ENCODE results near the gene ARAP2.

Gene ARAP2

GRCh38 chr4:36230534-36230933, 13.8 kb downstream of the ARAP2 start:
- H3K27ac ChIP-seq (ENCODE audit: low read length), result no peak overlapping the region
- H3K4me3 ChIP-seq (ENCODE audit: low read depth in 1 of 2, low read length in 2 of 2), result no peak overlapping the region
- H3K9me3 ChIP-seq (ENCODE audit: control insufficient read depth in 1 of 2, low read length in 2 of 2), result no peaks in the 10 kb centered on the region
- no peaks in the 10 kb centered on the region for H3K27me3 ChIP-seq (ENCODE audit: low read depth, low read length)
- H3K36me3 ChIP-seq (ENCODE audit: control insufficient read depth in 1 of 2, insufficient read depth in 2 of 2, low read length in 2 of 2), result peaks cover 0 to 4% of the 10 kb centered on the region in 2 donors
- H3K4me1 ChIP-seq (ENCODE audit: control insufficient read depth in 1 of 2, insufficient read depth in 2 of 2, low read length in 2 of 2), result peaks cover 0 to 4% of the 10 kb centered on the region in 2 donors

- peaks cover 0 to 4% of the 10 kb centered on the region in 2 donors for H3K36me3 ChIP-seq (ENCODE audit: control insufficient read depth in 1 of 2, insufficient read depth in 2 of 2, low read length in 2 of 2)
- no peaks in the 10 kb centered on the region for H3K27me3 ChIP-seq (ENCODE audit: low read depth, low read length)
- H3K9me3 ChIP-seq (ENCODE audit: control insufficient read depth in 1 of 2, low read length in 2 of 2), result no peaks in the 10 kb centered on the region
- H3K4me3 ChIP-seq (ENCODE audit: low read depth in 1 of 2, low read length in 2 of 2), result no peak overlapping the region
- no peak overlapping the region for H3K27ac ChIP-seq (ENCODE audit: low read length)
- no peaks in the 10 kb centered on the region for H3K4me1 ChIP-seq (ENCODE audit: control insufficient read depth in 1 of 2, insufficient read depth in 2 of 2, low read length in 2 of 2)
Measured at GRCh38 chr4:36227913-36228312, 16.4 kb downstream of the ARAP2 start.

DNA sequence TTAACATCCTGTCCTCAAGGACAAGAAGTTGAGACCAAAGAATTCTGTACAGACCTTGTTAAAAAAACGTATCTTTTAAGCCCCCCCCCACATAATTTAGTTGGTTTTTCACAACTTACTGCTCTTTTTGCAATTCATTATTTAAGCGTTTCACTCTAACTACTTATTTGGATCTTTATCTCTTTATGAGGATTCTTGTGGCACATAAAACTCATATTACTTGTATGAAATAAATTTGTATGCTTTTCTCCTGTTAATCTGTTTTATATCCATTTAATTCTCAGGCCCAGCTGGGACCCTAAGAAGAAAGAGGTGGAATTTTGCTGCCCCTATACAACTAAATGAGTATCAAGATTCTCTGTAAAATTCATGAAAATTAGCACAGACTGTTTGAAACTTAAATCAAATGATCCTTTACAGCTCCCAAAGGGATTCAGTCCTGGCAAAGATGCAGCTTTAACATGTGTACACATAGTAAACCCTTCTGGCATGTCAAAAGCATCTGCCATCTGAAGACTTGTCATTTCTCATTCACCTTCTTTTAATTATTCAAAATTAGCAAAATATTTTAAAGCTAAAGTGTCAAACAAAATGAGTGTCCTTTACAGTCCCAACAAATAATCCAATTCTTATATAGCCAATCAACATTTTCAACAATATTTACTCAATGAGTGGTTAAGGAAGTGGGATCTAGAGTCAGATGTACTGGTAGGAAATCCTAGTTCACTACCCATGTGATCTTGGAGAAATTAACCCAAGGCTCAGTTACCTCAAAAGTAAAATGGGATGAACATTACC, 17.7 kb downstream of the ARAP2 start:
- peaks cover 0 to 4% of the 10 kb centered on the region in 2 donors for H3K36me3 ChIP-seq (ENCODE audit: control insufficient read depth in 1 of 2, insufficient read depth in 2 of 2, low read length in 2 of 2)
- H3K27me3 ChIP-seq (ENCODE audit: low read depth, low read length), result no peaks in the 10 kb centered on the region
- H3K27ac ChIP-seq (ENCODE audit: low read length), result no peak overlapping the region
- H3K4me3 ChIP-seq (ENCODE audit: low read depth in 1 of 2, low read length in 2 of 2), result no peak overlapping the region
- H3K4me1 ChIP-seq (ENCODE audit: control insufficient read depth in 1 of 2, insufficient read depth in 2 of 2, low read length in 2 of 2), result no peaks in the 10 kb centered on the region
- H3K9me3 ChIP-seq (ENCODE audit: control insufficient read depth in 1 of 2, low read length in 2 of 2), result no peaks in the 10 kb centered on the region

DNA sequence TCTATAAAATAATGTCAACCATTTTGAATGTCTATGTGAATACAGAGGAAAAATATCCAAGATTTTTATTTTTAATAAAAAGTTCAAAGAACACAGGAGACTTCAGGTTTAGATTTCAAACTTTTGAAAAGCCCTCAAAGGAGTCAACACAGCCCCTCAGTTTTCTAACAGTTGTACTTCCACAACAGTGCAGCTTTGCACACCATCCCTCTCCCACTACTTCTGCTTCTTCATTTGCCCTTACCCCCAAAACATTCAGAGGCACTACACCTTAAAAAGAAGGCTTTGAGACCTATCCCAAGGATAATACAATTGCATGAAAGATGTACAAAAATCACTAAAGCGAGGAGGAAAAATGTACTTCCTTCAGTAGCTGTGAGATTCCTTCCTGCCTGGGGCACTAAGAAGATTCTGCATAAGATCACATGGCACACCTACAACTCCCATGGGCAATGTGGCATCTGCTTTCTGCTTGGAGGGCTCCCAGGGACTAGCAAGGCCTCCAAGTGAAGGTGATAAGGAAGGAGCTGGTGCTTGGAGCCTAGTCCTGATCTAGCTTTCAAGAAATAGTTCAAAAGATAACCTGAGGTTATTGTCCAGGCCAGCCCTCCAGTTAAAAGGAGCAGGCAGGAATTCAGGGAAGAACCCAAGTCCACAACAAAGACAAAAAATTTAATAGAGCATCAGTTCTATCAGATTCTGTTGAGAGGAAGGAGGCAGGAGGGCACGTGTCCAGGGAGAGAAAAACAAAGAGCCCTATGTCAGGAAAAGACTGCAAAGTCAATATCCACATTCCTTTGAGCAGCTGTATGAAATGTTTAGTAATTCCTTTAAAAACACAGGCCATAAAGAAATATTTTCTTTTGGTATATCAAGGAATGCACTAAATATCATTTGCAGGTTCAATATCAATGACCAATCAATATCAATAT, 19.1 kb downstream of the ARAP2 start:
- Histone ChIP-seq H3K4me1 (ENCODE audit: control insufficient read depth in 1 of 2, insufficient read depth in 2 of 2, low read length in 2 of 2) (no peaks in the 10 kb centered on the region), H3K27ac (ENCODE audit: low read length) (no peak overlapping the region), H3K36me3 (ENCODE audit: control insufficient read depth in 1 of 2, insufficient read depth in 2 of 2, low read length in 2 of 2) (peaks cover 0 to 4% of the 10 kb centered on the region in 2 donors), H3K9me3 (ENCODE audit: control insufficient read depth in 1 of 2, low read length in 2 of 2) (no peaks in the 10 kb centered on the region), H3K4me3 (ENCODE audit: low read depth in 1 of 2, low read length in 2 of 2) (no peak overlapping the region), H3K27me3 (ENCODE audit: low read depth, low read length) (no peaks in the 10 kb centered on the region)

DNA sequence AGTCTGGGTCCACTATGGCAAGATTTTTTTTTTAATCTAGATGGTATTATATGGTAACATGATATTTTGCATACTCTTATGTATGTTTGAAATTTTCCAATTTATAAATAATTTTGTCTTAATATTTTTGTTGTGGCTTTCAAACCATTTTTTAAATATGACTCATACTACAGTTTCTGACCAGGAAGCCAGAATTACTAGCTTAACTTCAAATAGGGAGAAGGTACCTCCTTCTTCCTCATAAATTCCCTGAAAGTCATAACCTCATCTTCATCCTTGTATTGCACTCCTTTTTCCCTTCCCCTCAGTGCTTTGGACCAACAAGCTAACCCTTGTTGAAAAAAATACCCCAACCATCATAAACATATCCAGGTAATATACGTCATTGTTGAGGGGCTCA, 21.6 kb downstream of the ARAP2 start:
- Histone ChIP-seq H3K4me1 (ENCODE audit: control insufficient read depth in 1 of 2, insufficient read depth in 2 of 2, low read length in 2 of 2) (no peaks in the 10 kb centered on the region), H3K27me3 (ENCODE audit: low read depth, low read length) (no peaks in the 10 kb centered on the region), H3K36me3 (ENCODE audit: control insufficient read depth in 1 of 2, insufficient read depth in 2 of 2, low read length in 2 of 2) (no peaks in the 10 kb centered on the region), H3K9me3 (ENCODE audit: control insufficient read depth in 1 of 2, low read length in 2 of 2) (no peaks in the 10 kb centered on the region), H3K27ac (ENCODE audit: low read length) (no peak overlapping the region), H3K4me3 (ENCODE audit: low read depth in 1 of 2, low read length in 2 of 2) (no peak overlapping the region)

GRCh38 chr4:36220776-36221175, 23.5 kb downstream of the ARAP2 start:
- Histone ChIP-seq H3K9me3 (ENCODE audit: control insufficient read depth in 1 of 2, low read length in 2 of 2) (no peaks in the 10 kb centered on the region), H3K36me3 (ENCODE audit: control insufficient read depth in 1 of 2, insufficient read depth in 2 of 2, low read length in 2 of 2) (no peaks in the 10 kb centered on the region), H3K27me3 (ENCODE audit: low read depth, low read length) (no peaks in the 10 kb centered on the region), H3K4me3 (ENCODE audit: low read depth in 1 of 2, low read length in 2 of 2) (no peak overlapping the region), H3K4me1 (ENCODE audit: control insufficient read depth in 1 of 2, insufficient read depth in 2 of 2, low read length in 2 of 2) (no peaks in the 10 kb centered on the region), H3K27ac (ENCODE audit: low read length) (no peak overlapping the region)

DNA sequence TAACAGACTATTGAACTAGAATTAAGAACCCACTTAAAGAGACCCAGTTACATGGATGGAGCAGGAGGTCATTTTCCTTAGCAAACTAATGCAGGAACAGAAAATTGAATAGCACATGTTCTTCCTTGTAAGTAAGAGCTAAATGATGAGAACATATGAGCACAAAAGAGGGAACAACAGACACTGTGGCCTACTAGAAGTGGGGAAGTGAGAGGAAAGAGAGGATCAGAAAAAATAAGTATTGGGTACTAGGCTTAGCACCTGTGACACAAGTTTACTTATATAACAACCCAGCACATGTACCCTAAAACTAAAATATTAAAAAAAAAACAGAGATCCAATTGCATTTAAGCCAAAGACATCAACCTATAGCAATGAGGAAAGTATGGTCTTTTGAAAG, 26.2 kb downstream of the ARAP2 start:
- Histone ChIP-seq H3K4me3 (ENCODE audit: low read depth in 1 of 2, low read length in 2 of 2) (no peak overlapping the region), H3K9me3 (ENCODE audit: control insufficient read depth in 1 of 2, low read length in 2 of 2) (no peaks in the 10 kb centered on the region), H3K36me3 (ENCODE audit: control insufficient read depth in 1 of 2, insufficient read depth in 2 of 2, low read length in 2 of 2) (no peaks in the 10 kb centered on the region), H3K27ac (ENCODE audit: low read length) (no peak overlapping the region), H3K4me1 (ENCODE audit: control insufficient read depth in 1 of 2, insufficient read depth in 2 of 2, low read length in 2 of 2) (no peaks in the 10 kb centered on the region), H3K27me3 (ENCODE audit: low read depth, low read length) (no peaks in the 10 kb centered on the region)

- H3K27ac ChIP-seq (ENCODE audit: low read length), result no peak overlapping the region
- no peak overlapping the region for H3K4me3 ChIP-seq (ENCODE audit: low read depth in 1 of 2, low read length in 2 of 2)
- no peaks in the 10 kb centered on the region for H3K27me3 ChIP-seq (ENCODE audit: low read depth, low read length)
- H3K36me3 ChIP-seq (ENCODE audit: control insufficient read depth in 1 of 2, insufficient read depth in 2 of 2, low read length in 2 of 2), result no peaks in the 10 kb centered on the region
- no peaks in the 10 kb centered on the region for H3K4me1 ChIP-seq (ENCODE audit: control insufficient read depth in 1 of 2, insufficient read depth in 2 of 2, low read length in 2 of 2)
- no peaks in the 10 kb centered on the region for H3K9me3 ChIP-seq (ENCODE audit: control insufficient read depth in 1 of 2, low read length in 2 of 2)
Measured at GRCh38 chr4:36215627-36216026, 28.7 kb downstream of the ARAP2 start.

GRCh38 chr4:36214735-36215485, 29.4 kb downstream of the ARAP2 start:
- Histone ChIP-seq H3K4me1 (ENCODE audit: control insufficient read depth in 1 of 2, insufficient read depth in 2 of 2, low read length in 2 of 2) (no peaks in the 10 kb centered on the region), H3K27ac (ENCODE audit: low read length) (no peak overlapping the region), H3K27me3 (ENCODE audit: low read depth, low read length) (no peaks in the 10 kb centered on the region), H3K36me3 (ENCODE audit: control insufficient read depth in 1 of 2, insufficient read depth in 2 of 2, low read length in 2 of 2) (peaks cover 0 to 5% of the 10 kb centered on the region in 2 donors), H3K9me3 (ENCODE audit: control insufficient read depth in 1 of 2, low read length in 2 of 2) (no peaks in the 10 kb centered on the region), H3K4me3 (ENCODE audit: low read depth in 1 of 2, low read length in 2 of 2) (no peak overlapping the region)

DNA sequence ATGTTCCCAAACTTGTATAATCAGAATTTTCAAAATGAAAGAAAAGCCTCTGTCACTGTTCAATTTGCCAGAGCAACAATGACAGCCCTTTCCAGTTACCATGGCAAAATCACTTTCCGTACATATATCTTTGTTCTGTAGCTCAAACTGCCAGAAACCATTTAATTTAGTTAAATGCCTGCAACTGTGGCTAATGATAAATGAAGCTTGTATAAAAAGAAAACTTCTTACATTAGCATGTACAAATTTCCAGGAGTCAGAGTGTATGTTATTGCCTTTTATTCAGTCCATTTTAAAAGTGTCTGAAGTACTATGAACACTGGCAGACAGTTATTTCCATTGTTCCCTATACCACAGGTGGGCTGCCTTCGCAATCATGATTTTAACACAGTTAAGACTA, 30.3 kb downstream of the ARAP2 start:
- Histone ChIP-seq H3K4me1 (ENCODE audit: control insufficient read depth in 1 of 2, insufficient read depth in 2 of 2, low read length in 2 of 2) (no peaks in the 10 kb centered on the region), H3K27me3 (ENCODE audit: low read depth, low read length) (no peaks in the 10 kb centered on the region), H3K36me3 (ENCODE audit: control insufficient read depth in 1 of 2, insufficient read depth in 2 of 2, low read length in 2 of 2) (peaks cover 0 to 5% of the 10 kb centered on the region in 2 donors), H3K27ac (ENCODE audit: low read length) (no peak overlapping the region), H3K9me3 (ENCODE audit: control insufficient read depth in 1 of 2, low read length in 2 of 2) (no peaks in the 10 kb centered on the region), H3K4me3 (ENCODE audit: low read depth in 1 of 2, low read length in 2 of 2) (no peak overlapping the region)

DNA sequence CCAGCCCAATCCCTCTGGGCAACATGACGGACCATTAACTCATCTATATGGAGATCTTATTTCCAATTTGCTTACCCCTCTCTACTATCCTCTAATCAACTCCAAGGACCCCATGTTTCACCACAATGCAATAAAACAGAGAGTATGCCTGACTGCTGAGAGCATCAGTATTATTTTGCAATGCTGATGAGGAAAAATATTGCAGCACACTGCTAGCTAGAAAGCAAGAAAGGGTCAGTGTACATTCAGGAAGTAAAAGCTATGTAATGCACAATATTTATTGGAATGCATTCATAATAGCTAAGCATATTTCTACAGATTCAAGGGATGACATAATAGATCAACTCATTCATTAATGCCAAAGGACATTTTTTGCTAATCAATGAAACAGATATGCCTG, 33.2 kb downstream of the ARAP2 start:
- no peak overlapping the region for H3K27ac ChIP-seq (ENCODE audit: low read length)
- H3K36me3 ChIP-seq (ENCODE audit: control insufficient read depth in 1 of 2, insufficient read depth in 2 of 2, low read length in 2 of 2), result peaks cover 5% of the 10 kb centered on the region in 2 donors
- H3K27me3 ChIP-seq (ENCODE audit: low read depth, low read length), result no peaks in the 10 kb centered on the region
- no peak overlapping the region for H3K4me3 ChIP-seq (ENCODE audit: low read depth in 1 of 2, low read length in 2 of 2)
- no peaks in the 10 kb centered on the region for H3K9me3 ChIP-seq (ENCODE audit: control insufficient read depth in 1 of 2, low read length in 2 of 2)
- H3K4me1 ChIP-seq (ENCODE audit: control insufficient read depth in 1 of 2, insufficient read depth in 2 of 2, low read length in 2 of 2), result no peaks in the 10 kb centered on the region

Data from muscle layer of duodenum (tissue), 2 donors.